GM21619 (cell line): ENCODE results near the gene CPT1B.
"Not testable (repeated sequence)": the region's sequence is repeated elsewhere in the genome, so short reads cannot be mapped to it uniquely, and the experiment has no call there.

ENCODE experiments used
- ATAC-seq: cut with Tn5 transposase; IDR thresholded peaks from one replicate; pipeline ENCODE4 v1.9.1; 2021; ENCODE audit not compliant: unreplicated experiment

CPT1B gene

GRCh38 chr22:50577987-50578775, at the start of gene CPT1B:
Gene CPT1B (minus strand): TSS chr22:50578427. CDS start chr22:50577915, 512 bp downstream.
- ATAC-seq, result no peak

GRCh38 chr22:50626850-50627641, 48.8 kb upstream of the CPT1B start:
- ATAC-seq, result no peak

- no peak for ATAC-seq
These were observed 48.2 kb upstream of the CPT1B start for GRCh38 chr22:50626314-50626849.

GRCh38 chr22:50625568-50626313, 47.5 kb upstream of the CPT1B start:
- no peak for ATAC-seq

- ATAC-seq, result no peak
These were observed 46.9 kb upstream of the CPT1B start for GRCh38 chr22:50625131-50625567.

- ATAC-seq, result no peak
These were observed 46.3 kb upstream of the CPT1B start for GRCh38 chr22:50624347-50625130.

GRCh38 chr22:50622723-50623327, 44.6 kb upstream of the CPT1B start:
- ATAC-seq, result no peak

- no peak for ATAC-seq
These were observed 43.9 kb upstream of the CPT1B start for GRCh38 chr22:50621948-50622722.

- peak; percentile 58 for ATAC-seq
These were observed 43.2 kb upstream of the CPT1B start for GRCh38 chr22:50621356-50621880.

GRCh38 chr22:50620593-50621355, 42.5 kb upstream of the CPT1B start:
- peak; percentile 43 for ATAC-seq

GRCh38 chr22:50614296-50614695, 36.1 kb upstream of the CPT1B start:
- not testable (repeated sequence) for ATAC-seq

- ATAC-seq, result no peak
These were observed 35.2 kb upstream of the CPT1B start for GRCh38 chr22:50613291-50613981.

- no peak for ATAC-seq
These were observed 34.4 kb upstream of the CPT1B start for GRCh38 chr22:50612528-50613221.

GRCh38 chr22:50612168-50612527, 33.9 kb upstream of the CPT1B start:
- no peak for ATAC-seq

- ATAC-seq, result no peak
These were observed 33.3 kb upstream of the CPT1B start for GRCh38 chr22:50611341-50612060.

GRCh38 chr22:50610581-50610980, 32.4 kb upstream of the CPT1B start:
- no peak for ATAC-seq
